DND-41 (cell line): ENCODE data around the gene ZBED6.

Experiments used
- ATAC-seq: fragments of 200-7000 bp; cut with Tn5 transposase; 3 replicates; pipeline ENCODE4 v1.9.1; 2021; ENCODE audit warnings: low read depth; ENCODE audit not compliant: insufficient read depth
- DNase-seq: peaks from one replicate; pipeline ENCODE4 v3.0.0-alpha.2; 2020
- H2AFZ ChIP-seq: 2 replicates; pipeline ENCODE4 v1.6.0; 2012; ENCODE audit warnings: low read depth, low read length
- H3K27ac ChIP-seq: 2 replicates; pipeline ENCODE4 v1.5.1; 2012; ENCODE audit warnings: low read length, inconsistent platforms
- H3K27me3 ChIP-seq: fragments of 200-600 bp; sonication (generic); 2 replicates; pipeline ENCODE4 v1.6.0; 2012; ENCODE audit warnings: low read length, mild to moderate bottlenecking, inconsistent platforms; ENCODE audit not compliant: insufficient read depth, poor library complexity
- H3K36me3 ChIP-seq: 2 replicates; pipeline ENCODE4 v1.5.1; 2012; ENCODE audit warnings: low read length, inconsistent platforms; ENCODE audit not compliant: insufficient read depth
- H3K4me1 ChIP-seq: 2 replicates; pipeline ENCODE4 v1.5.1; 2012; ENCODE audit warnings: mild to moderate bottlenecking, low read length; ENCODE audit not compliant: insufficient read depth
- H3K4me2 ChIP-seq: 2 replicates; pipeline ENCODE4 v1.6.0; 2012; ENCODE audit warnings: mild to moderate bottlenecking, moderate library complexity, low read length, inconsistent platforms; ENCODE audit not compliant: insufficient read depth
- H3K4me3 ChIP-seq, 2 experiments: fragments of 200-600 bp in 1 of 2; shearing (Covaris generic) in 1 of 2; 2 replicates each; pipeline ENCODE4 v1.5.1; 2012 to 2016; ENCODE audit warnings: inconsistent platforms in 2 of 2, low read length in 2 of 2, mild to moderate bottlenecking in 2 of 2, low read depth in 1 of 2, moderate library complexity in 1 of 2
- H3K79me2 ChIP-seq: 2 replicates; pipeline ENCODE4 v1.6.0; 2012; ENCODE audit warnings: low read length, inconsistent platforms; ENCODE audit not compliant: insufficient read depth
- H3K9ac ChIP-seq: 2 replicates; pipeline ENCODE4 v1.6.0; 2012; ENCODE audit warnings: low read depth, mild to moderate bottlenecking, inconsistent platforms, low read length, moderate library complexity
- H3K9me3 ChIP-seq: 2 replicates; pipeline ENCODE4 v1.5.1; 2012; ENCODE audit warnings: low read length, moderate library complexity, mild to moderate bottlenecking, inconsistent platforms; ENCODE audit not compliant: insufficient read depth, severe bottlenecking
- H4K20me1 ChIP-seq: 2 replicates; pipeline ENCODE4 v1.6.0; 2012; ENCODE audit warnings: low read length; ENCODE audit not compliant: insufficient read depth
- CTCF ChIP-seq: IDR thresholded peaks from 2 replicates; pipeline ENCODE4 v1.5.1; 2012; ENCODE audit warnings: borderline replicate concordance, low read length, moderate library complexity, mild to moderate bottlenecking; ENCODE audit not compliant: poor library complexity, severe bottlenecking; ENCODE audit errors: extremely low read depth
- EZH2 ChIP-seq: IDR thresholded peaks from 3 replicates; pipeline ENCODE4 v1.6.1; 2012; ENCODE audit warnings: borderline replicate concordance, low read depth, mild to moderate bottlenecking, moderate library complexity, low read length, inconsistent platforms; ENCODE audit not compliant: severe bottlenecking

The ZBED6 gene

GRCh38 chr1:203797216-203797615, 1.8 kb downstream of the ZBED6 start:
- H3K27ac ChIP-seq: no peak overlapping the region; the same call in 1 of the 2 replicates
- no peak overlapping the region for H2AFZ ChIP-seq
- H3K4me3 ChIP-seq: peak overlapping the region in 1 of 2 experiments; percentile 79; a peak in 3 of 4 replicates
- no peaks in the 10 kb centered on the region for H3K9me3 ChIP-seq
- H4K20me1 ChIP-seq: peaks cover 48% of the 10 kb centered on the region
- DNase-seq (no peak), ATAC-seq (no peak)
- H3K4me2 ChIP-seq: peak overlapping the region; percentile 89
- H3K27me3 ChIP-seq: no peaks in the 10 kb centered on the region
- H3K9ac ChIP-seq: peak overlapping the region; percentile 79; the same call in 1 of the 2 replicates
- peaks cover 67% of the 10 kb centered on the region for H3K79me2 ChIP-seq
- peaks cover 54% of the 10 kb centered on the region for H3K4me1 ChIP-seq
- TF ChIP-seq EZH2: no peak
- TF ChIP-seq CTCF: no peak
- peaks cover 49% of the 10 kb centered on the region for H3K36me3 ChIP-seq

GRCh38 chr1:203797948-203798655, 2.7 kb downstream of the ZBED6 start:
- no peak overlapping the region; the same call in 1 of the 2 replicates for H3K27ac ChIP-seq
- H4K20me1 ChIP-seq: peaks cover 52% of the 10 kb centered on the region
- peak overlapping the region in 1 of 2 experiments; percentile 32; a peak in 1 of 4 replicates for H3K4me3 ChIP-seq
- peaks cover 76% of the 10 kb centered on the region for H3K79me2 ChIP-seq
- H3K9ac ChIP-seq: no peak overlapping the region
- H2AFZ ChIP-seq: no peak overlapping the region
- H3K9me3 ChIP-seq: no peaks in the 10 kb centered on the region
- H3K4me1 ChIP-seq: peaks cover 54% of the 10 kb centered on the region
- peak overlapping the region; percentile 89 for H3K4me2 ChIP-seq
- no peaks in the 10 kb centered on the region for H3K27me3 ChIP-seq
- H3K36me3 ChIP-seq: peaks cover 54% of the 10 kb centered on the region
- ATAC-seq (no peak), DNase-seq (no peak)
- TF ChIP-seq CTCF (no peak), EZH2 (no peak)

GRCh38 chr1:203799157-203799556, 3.7 kb downstream of the ZBED6 start:
- Histone ChIP-seq H3K27me3 (no peaks in the 10 kb centered on the region), H3K4me3 (no peak overlapping the region), H3K79me2 (peaks cover 86% of the 10 kb centered on the region), H3K9ac (no peak overlapping the region), H2AFZ (no peak overlapping the region), H3K27ac (0 out of 2 replicates have a peak overlapping the region, but pooled peaks have one; percentile 14), H3K36me3 (peaks cover 63% of the 10 kb centered on the region), H4K20me1 (peaks cover 59% of the 10 kb centered on the region), H3K4me1 (peaks cover 54% of the 10 kb centered on the region), H3K9me3 (no peaks in the 10 kb centered on the region), H3K4me2 (peak overlapping the region; percentile 89)
- no peak for TF ChIP-seq CTCF
- no peak for TF ChIP-seq EZH2
- no peak for DNase-seq
- ATAC-seq: no peak
